GM10266 (cell line): ENCODE measurements around the gene CCDC28A.

Source experiments
- DNase-seq: peaks from one replicate; pipeline ENCODE4 v3.0.0; 2012; ENCODE audit errors: extremely low spot score
- TF ChIP-seq, protein P1 (sequence below): IDR thresholded peaks from 2 replicates; pipeline ENCODE4 v1.5.1; 2012; ENCODE audit warnings: mild to moderate bottlenecking, low read depth; ENCODE audit not compliant: control insufficient read depth, insufficient read depth; ENCODE audit errors: missing control alignments

CCDC28A gene

DNA sequence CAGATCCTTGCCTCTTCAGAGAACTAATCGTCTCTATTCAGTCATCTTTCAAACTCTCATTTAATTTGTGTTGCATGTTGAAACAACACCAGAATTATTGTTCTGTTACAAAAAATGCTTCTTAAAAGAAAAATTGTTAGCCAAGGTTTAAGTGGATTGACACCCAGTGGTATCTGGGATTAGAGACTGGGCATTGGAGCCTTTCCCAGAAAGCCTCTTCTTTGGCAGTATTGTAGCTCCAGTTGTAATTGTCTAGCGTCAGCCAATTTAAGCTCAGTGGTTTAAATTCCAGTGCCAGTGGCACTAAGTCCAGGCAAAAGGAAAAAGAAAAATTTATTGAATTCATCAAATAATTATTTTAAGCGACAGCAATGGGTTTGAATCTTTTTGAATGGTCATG lies 801 bp downstream of the CCDC28A start:
- TF ChIP-seq, protein P1, sequence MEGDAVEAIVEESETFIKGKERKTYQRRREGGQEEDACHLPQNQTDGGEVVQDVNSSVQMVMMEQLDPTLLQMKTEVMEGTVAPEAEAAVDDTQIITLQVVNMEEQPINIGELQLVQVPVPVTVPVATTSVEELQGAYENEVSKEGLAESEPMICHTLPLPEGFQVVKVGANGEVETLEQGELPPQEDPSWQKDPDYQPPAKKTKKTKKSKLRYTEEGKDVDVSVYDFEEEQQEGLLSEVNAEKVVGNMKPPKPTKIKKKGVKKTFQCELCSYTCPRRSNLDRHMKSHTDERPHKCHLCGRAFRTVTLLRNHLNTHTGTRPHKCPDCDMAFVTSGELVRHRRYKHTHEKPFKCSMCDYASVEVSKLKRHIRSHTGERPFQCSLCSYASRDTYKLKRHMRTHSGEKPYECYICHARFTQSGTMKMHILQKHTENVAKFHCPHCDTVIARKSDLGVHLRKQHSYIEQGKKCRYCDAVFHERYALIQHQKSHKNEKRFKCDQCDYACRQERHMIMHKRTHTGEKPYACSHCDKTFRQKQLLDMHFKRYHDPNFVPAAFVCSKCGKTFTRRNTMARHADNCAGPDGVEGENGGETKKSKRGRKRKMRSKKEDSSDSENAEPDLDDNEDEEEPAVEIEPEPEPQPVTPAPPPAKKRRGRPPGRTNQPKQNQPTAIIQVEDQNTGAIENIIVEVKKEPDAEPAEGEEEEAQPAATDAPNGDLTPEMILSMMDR: no peak
- DNase-seq: no peak

DNA sequence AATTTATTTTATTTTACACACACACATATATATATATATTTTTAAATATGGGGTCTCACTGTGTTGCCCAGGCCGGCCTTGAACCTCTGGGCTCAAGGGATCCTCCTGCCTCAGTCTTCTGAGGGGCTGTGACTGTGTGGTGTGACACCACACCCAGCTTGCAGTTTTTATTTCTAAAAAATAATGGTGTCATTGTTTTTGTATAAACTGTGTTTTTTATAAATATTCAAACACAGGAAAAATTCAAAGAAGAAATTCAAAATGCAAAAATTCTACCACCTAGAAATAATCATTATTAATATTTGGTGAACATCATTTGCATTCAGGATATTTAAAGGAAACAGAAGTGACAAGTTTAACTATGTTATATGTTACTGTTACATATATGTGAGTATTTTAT lies 3.1 kb downstream of the CCDC28A start:
- TF ChIP-seq, protein P1: no peak
- DNase-seq: no peak

GRCh38 chr6:138778331-138778730 lies 4.8 kb downstream of the CCDC28A start:
- no peak for DNase-seq

GRCh38 chr6:138782243-138782642 lies 8.7 kb downstream of the CCDC28A start:
- TF ChIP-seq, protein P1: no peak
- no peak for DNase-seq

More at GRCh38 chr6:138778331-138778730, 4.8 kb downstream of the CCDC28A start:
- TF ChIP-seq, protein P1: no peak

- no peak for DNase-seq
- TF ChIP-seq, protein P1: no peak
Measured at GRCh38 chr6:138785079-138785478, 11.5 kb downstream of the CCDC28A start.

DNA sequence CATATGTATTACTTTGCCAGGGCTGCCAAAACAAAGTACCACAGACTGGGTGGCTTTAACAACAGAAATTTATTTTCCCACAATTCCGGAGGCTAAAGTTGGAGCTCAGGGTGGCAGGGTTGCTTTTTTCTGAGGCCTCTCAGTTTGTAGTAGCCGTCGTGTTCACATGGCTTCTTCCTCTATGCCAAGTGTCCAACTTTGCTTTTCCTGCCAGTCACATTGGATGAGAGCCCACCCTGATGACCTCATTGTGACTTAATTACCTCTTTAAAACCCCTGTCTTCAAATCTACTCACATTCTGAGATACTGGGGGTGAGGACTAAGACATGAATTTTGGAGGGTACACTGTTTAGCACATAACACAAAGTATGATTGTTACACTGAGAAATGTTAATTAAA lies 12.4 kb downstream of the CCDC28A start:
- TF ChIP-seq, protein P1: no peak
- no peak for DNase-seq

DNA sequence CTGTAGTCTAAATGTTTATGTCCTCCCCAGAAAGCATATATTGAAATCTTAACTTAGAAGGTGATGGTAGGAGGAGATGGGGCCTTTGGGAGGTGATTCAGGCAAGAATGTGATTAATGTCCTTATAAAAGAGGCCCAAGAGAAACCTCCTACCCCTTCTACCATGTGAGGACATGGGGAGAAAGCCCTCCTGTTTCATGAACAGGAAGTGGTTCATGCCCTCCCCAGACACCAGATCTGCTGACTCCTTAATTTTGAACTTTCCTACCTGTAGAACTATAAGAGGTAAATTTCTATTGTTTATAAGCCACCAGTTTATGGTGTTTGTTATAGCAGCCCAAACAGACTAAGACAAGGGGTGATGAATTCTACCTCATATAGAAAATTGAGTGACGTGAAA lies 13.6 kb downstream of the CCDC28A start:
- TF ChIP-seq, protein P1: no peak

More for the DNA sequence above, 13.6 kb downstream of the CCDC28A start:
- DNase-seq: no peak
